GM18526 (cell line): Measurements from ENCODE around the gene HRAS.

Experiments used
- POLR2A ChIP-seq: IDR thresholded peaks from 3 replicates; pipeline ENCODE4 v1.6.1; 2011; ENCODE audit not compliant: insufficient read length; ENCODE audit errors: extremely low read depth

HRAS gene

GRCh38 chr11:571802-572185, 36.4 kb upstream of the HRAS start:
- TF ChIP-seq POLR2A, result no peak

- no peak for TF ChIP-seq POLR2A
Measured at GRCh38 chr11:569158-569885, 33.9 kb upstream of the HRAS start.

GRCh38 chr11:568306-569157, 33.2 kb upstream of the HRAS start:
- TF ChIP-seq POLR2A, result peak; percentile 76

GRCh38 chr11:567629-568292, 32.4 kb upstream of the HRAS start:
- no peak for TF ChIP-seq POLR2A

- no peak for TF ChIP-seq POLR2A
Measured at GRCh38 chr11:567011-567628, 31.7 kb upstream of the HRAS start.

- TF ChIP-seq POLR2A, result no peak
Measured at GRCh38 chr11:565921-566509, 30.6 kb upstream of the HRAS start.

GRCh38 chr11:563812-564578, 28.6 kb upstream of the HRAS start:
- no peak for TF ChIP-seq POLR2A

- no peak for TF ChIP-seq POLR2A
Measured at GRCh38 chr11:563066-563811, 27.9 kb upstream of the HRAS start.

- no peak for TF ChIP-seq POLR2A
Measured at GRCh38 chr11:562046-562645, 26.8 kb upstream of the HRAS start.

- TF ChIP-seq POLR2A, result no peak
Measured at GRCh38 chr11:561148-562003, 26.0 kb upstream of the HRAS start.

- peak; percentile 76 for TF ChIP-seq POLR2A
Measured at GRCh38 chr11:560305-561147, 25.1 kb upstream of the HRAS start, which contains the start of the genes LMNTD2 and RASSF7. TSS of gene LMNTD2 (minus strand) at chr11:560738. CDS start at chr11:560716, 22 bp downstream. TSS of gene RASSF7 (plus strand) at chr11:560970. CDS start at chr11:561769, 799 bp downstream.
